Epidermal melanocyte (primary cell): Measurements from ENCODE around the gene EXOC7.
"Not testable (repeated sequence)": the region's sequence is repeated elsewhere in the genome, so short reads cannot be mapped to it uniquely, and the experiment has no call there.

ENCODE experiments used
- DNase-seq: peaks from one replicate; pipeline ENCODE4 v3.0.0; 2011; ENCODE audit warnings: low spot score; ENCODE audit not compliant: insufficient read length

The EXOC7 gene

DNA sequence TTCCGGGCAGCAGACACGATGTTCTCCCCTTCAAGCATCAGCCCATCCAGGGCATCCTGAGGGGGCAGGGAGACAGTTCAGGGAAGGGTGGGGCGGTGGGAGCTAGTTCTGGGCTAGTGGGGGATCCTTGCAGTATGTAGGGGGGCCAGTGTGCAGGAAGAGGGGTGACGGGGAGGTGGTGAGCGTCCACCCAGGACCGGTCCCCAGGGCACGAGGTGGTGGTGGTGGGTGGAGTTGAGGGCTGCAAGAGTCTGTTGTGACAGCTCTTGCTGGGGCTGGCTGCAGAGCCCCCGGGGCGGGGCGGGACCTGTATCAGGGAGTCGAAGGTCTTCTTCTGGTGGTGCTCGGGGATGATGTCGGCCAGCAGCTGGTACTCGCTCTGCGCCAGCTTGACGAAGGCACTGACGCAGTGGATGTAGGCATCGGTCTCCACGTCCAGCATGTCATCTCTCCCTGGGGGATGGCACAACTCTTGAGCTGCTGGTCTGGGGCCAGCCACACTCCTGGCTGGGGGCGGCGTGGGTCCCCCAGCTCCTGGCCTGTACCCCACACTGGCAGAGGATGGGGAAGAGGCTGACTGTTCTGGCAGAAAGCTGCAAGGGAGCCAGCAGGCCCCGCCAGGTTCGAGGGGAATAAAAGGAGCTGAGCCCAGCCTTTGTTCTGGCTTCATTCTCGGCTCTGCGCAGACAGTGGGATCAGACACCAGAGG, 14.6 kb downstream of the EXOC7 start:
- DNase-seq: no peak

DNA sequence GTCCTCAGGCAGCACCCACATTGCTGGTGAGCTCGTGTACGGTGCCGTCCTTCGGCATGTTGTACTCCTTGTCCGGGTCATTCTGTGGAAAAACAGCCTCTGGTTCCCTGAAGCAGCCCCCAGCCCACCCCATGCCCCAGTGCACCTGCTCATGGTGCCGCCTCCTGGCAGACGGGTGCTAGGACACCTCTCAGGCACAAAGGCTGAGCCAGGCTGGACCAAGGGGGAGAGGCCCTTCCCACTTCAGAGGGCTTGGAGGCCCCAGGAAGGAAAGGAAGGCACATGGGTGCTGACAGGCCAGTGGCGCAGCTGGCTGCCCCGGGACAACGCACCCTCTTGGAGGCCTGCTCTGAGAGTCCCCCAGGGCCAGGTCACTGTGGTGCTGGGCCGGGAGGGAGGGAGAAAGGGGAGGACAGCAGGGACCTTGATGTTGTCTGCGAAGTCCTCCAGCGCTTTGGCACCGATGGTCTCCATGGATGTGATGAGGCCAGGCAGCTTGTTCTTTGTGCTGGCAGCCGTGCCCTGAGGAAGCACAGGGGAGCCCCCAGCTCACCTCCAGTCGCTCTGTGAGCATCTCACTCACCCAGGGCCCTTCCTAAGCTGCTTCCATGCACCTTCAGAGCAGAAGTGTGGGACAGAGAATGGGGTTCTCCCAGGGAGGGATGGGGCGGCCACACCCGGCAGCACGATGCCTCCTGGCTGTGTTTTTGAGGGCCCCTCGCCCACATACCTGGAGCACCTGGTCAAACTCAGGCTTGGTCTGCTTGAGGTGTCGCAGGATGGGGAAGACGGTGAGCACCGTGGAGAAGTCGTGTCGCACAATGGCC, 15.3 kb downstream of the EXOC7 start:
- no peak for DNase-seq

DNA sequence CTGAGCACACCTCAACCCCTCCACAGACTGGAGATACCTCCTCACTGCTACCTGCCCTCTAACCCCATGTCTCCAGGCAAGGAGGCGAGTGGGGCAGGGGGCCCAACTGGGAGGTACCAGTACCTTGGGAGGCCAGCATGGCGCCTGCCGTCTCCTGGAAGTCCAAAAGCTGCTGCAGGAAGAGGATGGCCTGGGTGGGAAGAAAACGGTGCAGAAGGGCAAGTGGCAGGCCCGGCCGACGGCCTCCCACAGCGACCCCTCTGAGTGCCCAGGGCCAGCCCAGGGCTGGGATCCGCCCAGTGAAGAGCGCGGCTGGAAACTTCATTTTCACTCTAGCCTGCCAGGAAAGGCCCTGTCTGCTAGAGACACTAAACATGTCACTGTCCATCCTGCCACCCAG, 16.1 kb downstream of the EXOC7 start:
- no peak for DNase-seq

DNA sequence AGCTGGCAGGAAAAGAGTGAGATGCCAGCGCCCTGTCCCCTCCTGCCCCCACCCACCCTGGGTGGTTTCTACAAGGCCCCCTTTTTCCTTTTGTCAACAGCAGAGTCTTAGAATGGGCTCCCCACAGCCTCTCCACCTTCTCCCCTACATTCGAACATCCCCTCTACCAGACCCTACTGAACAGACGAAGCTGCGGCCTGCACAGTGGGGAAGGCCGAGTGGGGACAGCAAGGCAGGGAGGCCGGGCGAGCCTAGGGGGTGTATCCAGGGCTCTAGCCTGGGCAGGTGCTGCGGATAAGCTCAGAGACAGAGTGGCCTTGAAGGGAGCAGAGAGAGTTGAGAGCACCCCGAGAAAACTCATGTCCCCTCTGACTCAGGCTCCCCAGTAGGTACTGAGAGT, 17.2 kb downstream of the EXOC7 start:
- DNase-seq: no peak

DNA sequence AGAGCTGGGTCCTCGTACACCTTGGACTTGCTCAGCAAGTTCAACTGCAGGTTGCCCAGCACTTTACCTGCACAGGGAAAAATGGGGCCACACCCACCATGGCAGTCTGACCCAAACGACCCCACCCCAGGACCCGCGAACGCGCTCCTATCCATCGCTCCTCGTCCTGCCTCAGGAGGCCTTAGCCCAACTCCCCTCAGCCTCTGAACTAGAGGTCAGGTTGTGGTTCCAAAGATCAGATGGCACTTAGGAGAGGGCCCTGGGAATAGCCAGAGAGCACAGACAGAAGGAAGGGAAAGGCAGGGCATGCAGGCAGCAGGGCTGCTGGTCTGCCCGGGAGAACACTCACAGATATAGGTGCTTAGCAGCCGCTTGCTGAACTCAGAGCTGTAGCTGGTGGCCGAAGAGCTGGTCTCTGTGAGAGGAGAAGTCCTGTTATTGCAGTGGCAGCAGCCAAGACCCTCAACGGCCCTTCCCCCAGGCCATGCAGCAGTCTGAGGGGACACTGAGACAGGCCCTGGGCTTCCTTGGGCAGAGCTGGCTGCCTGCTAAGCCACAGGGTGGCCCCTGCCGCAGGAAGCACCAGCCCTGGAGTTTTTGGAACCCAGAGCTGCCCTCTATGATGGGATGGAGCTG, 17.7 kb downstream of the EXOC7 start:
- DNase-seq: no peak

DNA sequence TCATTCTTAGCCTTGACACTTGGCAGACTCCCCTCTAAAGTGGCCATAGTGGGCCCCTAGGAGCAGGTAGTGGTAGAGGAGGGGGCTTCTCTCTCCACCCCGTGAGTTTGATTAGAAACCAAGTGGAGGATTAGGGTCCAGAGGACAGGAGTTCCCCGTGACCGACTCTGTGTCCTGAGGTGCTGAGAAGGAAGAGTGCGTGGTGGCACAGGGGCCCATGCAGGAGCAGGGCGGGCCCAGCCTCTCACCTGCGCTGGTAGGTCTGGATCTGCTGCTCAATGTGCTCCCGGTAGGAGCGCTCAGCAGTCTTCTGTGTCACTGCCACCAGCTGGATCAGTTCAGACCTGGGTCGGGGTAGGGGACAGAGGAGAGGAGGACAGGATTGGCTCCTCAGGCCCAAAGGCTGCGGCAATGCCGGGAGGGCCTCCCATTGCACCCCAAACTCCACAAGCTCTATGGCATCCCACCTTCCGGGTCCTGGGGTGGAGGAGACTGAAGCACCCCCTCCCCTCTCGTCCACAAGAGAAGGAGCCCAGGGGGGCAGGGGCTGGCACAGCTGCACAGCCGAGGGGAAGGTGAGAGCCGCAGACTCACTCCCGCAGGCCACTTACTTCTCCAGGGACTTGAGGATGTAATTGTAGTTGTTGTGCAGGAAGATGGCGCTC, 18.4 kb downstream of the EXOC7 start:
- DNase-seq: no peak

DNA sequence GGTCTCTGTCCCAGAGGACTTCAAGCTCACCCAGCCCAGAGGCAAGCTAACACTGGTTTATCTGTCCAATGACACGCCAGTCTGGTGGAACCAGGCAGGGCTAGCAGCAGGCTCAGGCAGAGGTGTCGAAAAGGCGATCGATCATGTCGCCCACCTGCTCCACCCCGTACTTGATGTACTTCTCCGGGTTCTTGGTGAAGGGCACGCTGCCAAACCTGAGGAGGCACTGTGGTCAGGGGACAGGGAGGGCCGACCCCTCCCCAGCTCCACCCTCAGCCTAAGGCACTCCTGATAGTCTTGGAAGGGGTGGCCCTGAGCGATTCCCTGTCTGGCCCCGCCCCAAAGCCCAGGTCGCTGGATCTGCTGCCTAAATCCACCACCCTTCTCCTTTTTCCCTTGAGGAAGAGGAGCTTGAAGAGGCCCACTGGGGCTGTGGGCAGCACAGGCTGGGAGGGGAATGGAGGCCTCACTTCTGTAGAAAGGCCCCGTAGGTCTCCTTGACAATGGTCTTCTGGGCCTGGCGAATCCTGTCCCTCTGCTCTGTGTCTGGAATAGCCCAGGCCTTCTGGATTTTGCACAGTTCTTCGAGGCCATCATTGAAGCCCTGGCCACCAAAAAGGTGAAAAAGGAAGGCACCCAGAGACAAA, 19.9 kb downstream of the EXOC7 start:
- no peak for DNase-seq

DNA sequence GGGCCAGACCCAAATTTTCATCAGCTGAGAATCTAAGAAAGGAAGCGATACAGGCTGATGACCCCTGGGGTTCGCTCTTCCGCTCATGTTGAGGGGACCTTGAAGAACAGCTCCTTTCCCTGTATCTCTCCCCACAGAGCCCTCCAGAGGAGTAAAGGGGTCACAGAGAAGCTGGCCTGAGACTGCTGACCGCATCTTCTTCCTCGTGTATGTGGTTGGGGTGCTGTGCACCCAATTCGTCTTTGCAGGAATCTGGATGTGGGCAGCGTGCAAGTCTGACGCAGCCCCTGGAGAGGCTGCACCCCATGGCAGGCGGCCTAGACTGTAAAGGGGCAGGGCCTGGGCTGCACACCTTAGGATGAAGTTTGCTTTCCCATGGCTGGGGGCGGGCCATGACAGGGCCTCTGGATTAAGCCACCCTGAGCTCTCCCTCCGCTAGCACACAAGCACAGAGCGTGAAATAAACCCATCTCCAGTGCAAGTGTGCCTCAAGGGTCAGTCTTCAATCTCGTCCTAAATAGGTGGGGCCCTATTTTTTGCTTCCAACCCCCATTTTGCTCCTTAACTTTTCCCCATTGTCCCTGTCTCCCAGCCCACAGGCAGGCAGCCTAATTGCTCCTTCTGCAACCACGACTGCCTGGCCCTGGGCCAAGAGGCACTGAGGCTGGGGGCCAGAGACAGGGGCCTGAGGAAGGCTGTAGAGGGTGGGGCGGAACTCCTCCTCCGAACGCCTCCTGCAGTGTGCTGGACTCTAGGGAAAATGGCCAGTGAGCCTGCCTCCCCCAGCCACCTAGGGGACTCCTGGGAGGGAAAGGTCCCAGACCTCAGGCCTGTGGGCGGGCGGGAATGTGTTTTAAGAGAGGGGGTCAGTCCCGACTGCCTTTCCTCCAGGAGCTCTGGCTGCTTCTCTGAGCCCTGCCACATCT, 21.0 kb downstream of the EXOC7 start:
- no peak for DNase-seq

DNA sequence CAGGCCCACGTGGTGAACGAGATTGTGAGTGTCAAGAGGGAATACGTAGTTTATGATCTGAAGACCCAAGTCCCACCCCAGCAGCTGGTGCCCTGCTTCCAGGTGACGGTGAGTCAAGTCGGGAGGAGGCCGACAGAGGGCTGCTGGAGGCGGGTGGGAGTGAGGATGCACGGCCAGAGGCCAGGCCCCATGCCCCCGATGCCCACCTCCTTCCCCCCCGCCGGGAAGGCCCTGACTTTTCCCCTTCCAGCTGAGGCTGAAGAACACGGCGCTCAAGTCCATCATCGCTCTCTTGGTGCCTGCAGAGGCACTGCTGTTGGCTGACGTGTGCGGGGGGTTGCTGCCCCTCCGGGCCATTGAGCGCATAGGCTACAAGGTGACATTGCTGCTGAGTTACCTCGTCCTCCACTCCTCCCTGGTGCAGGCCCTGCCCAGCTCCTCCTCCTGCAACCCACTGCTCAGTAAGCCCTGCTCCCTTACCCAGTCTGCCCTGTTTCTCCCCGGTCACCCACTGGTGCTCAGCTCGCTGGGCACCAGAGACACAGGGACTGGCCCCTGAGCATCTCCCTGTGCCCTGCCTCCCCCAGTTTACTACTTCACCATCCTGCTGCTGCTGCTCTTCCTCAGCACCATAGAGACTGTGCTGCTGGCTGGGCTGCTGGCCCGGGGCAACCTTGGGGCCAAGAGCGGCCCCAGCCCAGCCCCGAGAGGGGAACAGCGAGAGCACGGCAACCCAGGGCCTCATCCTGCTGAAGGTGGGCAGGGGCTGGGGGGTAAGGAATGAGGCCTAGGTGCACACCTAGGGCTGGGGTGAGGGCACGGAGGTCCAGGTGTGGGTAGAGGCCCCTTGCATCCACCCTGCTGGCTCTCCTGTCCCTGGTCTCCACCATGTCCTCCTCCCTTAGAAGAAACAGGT, 22.0 kb downstream of the EXOC7 start:
- DNase-seq: no peak

DNA sequence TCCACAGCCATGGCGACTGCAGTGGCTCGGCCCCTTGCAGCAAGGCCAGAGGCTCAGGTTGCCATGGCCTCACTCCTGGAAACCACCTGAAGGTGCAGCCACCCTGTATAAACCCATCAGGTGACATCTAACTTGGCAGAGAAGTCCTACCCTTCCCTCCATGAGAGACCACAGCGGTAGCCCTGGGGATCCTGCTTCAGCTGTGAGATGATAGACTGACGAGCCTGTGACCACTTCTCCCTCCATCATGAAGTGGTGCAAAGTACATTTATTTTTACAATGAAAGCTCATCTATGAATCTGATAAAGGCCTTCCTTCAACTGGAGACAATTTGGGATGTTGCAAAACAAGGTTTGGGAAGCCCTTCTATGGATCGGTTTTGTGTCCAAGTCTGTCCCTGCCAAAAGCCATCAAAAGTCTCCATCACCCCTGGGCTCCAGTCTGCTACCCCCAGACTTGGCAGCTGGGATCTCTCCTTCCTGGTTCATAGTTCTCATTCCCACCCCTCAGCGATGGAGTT, 22.8 kb downstream of the EXOC7 start:
- DNase-seq: no peak

DNA sequence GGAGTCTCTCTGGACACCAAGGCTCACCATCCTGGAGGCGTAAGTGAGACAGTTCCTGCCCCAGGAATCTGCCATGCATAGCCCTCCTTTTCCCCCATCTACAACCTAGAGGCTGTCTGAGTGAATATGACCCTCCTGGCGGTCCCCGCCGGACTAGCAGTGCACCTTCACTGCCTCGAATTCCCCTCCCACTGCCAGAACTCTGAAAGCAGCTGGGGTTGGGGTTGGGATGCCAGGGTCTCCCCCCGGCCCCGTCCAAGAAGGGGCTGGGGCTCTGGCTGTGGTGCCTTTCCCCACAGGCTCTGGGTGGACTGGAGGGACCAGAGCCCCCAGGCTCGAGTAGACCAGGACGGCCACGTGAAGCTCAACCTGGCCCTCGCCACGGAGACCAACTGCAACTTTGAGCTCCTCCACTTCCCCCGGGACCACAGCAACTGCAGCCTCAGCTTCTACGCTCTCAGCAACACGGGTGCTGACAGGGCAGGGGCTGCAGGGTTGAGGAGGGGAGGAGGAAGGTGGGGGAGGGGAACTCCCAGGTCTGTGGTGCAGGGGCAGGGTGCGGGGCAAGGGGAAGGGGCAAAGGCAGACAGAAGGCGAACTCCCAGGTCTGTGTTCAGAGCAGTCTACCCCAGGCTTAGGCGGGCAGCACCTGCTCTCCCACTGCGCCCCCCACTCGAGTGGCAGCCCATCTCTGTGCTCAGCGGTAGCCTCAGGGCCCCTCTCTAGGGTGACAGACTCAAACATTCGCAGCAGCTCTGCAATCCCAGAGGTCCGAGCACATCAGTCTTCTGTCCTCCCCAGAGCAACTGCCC, 23.4 kb downstream of the EXOC7 start:
- no peak for DNase-seq

DNA sequence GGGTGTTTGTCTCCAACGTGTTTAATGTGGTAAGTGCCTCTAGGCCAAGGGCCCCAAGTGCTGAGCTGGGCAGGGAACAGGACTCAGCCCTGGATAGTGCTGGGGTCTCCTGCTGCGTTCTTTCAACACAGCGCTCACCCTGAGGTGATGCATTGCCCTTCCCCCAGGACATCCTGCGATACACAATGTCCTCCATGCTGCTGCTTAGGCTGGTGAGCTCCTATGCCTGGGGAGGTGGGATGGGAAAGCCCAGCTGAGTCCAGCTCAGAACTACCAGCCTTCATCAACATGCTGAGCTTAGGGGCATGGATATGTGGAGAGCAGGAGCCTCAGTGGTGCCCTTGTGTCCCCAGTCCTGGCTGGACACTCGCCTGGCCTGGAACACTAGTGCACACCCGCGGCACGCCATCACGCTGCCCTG, 24.0 kb downstream of the EXOC7 start:
- no peak for DNase-seq

DNA sequence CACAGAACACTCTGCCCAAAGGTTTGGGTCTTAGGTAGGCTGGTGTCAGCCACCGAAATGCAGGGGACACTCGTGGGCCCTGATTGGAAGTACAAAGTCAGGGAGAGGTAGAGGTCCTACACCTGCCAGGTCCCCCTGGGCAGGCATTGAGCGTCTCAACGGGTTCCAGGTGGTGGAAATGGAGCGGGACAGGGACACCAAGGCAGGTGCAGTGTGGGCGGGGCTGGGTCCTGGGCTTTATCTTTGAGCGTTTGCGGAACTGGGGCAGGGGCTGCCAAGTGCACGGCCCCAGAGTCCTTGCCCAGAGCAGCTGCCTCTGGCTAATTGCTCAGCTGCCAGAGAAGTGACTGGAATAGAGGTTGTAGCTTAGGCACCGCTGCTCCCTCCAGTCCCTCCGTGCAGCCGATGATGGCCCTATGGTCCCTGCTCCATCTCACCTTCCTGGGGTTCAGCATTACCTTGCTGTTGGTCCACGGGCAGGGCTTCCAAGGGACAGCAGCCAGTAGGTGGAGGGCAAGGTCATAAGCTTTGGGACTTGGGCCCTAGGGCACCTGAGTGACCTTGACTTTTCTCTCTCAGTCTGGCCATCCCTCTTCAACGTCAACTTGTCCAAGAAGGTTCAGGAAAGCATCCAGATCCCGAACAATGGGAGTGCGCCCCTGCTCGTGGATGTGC, 24.6 kb downstream of the EXOC7 start, which contains the start of gene ZACN:
Gene ZACN (plus strand): TSS at position 323 of the 675 bp plus-strand sequence. CDS start 83 bp downstream, at position 406.
- no peak for DNase-seq

DNA sequence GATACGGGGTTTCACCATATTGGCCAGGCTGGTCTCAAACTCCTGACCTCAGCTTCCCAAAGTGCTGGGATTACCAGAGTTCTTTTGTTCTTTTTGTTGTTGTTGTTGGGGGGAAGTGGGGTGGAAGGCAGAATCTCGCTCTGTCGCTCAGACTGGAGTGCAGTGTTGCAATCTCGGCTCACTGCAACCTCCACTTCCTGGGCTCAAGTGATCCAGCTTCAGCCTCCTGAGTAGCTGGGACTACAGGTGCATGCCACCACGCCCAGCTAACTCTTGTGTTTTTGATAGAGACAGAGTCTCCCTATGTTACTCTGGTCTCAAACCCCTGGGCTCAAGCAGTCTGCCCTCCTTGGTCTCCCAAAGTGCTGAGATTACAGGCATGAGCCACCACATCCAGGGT, 25.2 kb downstream of the EXOC7 start:
- DNase-seq: not testable (repeated sequence)

DNA sequence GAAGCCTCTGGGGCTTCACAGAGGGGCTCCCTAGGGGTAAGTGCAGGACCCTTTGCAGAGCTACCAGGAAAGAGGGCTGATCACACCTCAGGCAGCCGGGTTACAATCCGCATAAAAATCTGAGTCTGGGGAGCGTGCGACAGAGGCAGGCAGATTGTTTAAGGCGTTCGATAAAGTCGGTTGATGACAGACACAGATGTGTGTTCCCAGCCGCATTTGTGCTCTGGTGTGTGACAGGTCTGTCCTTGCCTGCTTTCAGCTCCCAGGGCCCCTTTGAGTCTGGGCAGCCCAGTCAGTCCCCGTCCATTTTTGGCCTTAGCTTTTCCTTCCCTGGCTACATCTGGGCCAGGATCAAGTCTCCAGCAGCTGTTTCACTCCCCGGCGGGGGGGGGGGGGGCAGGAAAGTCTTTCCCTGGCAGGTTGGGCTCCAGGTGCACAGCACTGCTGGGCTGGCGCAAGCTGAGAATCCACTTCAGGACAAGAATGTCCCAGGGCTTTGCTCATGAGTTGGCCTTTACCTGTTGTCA, 25.9 kb downstream of the EXOC7 start:
- DNase-seq: no peak

DNA sequence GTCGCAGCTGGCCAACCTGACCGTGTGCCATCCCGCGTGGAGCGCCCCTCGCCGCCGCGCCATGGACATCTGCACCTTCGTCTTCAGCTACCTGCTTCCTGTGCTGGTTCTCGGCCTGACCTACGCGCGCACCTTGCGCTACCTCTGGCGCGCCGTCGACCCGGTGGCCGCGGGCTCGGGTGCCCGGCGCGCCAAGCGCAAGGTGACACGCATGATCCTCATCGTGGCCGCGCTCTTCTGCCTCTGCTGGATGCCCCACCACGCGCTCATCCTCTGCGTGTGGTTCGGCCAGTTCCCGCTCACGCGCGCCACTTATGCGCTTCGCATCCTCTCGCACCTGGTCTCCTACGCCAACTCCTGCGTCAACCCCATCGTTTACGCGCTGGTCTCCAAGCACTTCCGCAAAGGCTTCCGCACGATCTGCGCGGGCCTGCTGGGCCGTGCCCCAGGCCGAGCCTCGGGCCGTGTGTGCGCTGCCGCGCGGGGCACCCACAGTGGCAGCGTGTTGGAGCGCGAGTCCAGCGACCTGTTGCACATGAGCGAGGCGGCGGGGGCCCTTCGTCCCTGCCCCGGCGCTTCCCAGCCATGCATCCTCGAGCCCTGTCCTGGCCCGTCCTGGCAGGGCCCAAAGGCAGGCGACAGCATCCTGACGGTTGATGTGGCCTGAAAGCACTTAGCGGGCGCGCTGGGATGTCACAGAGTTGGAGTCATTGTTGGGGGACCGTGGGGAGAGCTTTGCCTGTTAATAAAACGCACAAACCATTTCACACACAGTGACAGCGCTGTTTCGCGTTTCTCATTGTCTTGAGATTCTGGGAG, 26.6 kb downstream of the EXOC7 start:
- DNase-seq: no peak
